Endodermal cell (in vitro differentiated cells): ENCODE results near the gene LRMDA. TPM values are rescaled to one million over a fixed set of nuclear protein-coding genes. Genes with fewer than 3 reads are reported as not detected.

Experiments
- DNase-seq: peaks from one replicate; pipeline ENCODE4 v3.0.0-alpha.2; 2017
- H3K27ac ChIP-seq: 2 replicates; pipeline ENCODE4 v1.5.1; 2013; ENCODE audit warnings: mild to moderate bottlenecking, low read depth, low read length, moderate library complexity
- H3K27me3 ChIP-seq: 2 replicates; pipeline ENCODE4 v1.6.1; 2013; ENCODE audit warnings: mild to moderate bottlenecking, low read length, moderate library complexity; ENCODE audit not compliant: insufficient read depth, control insufficient read depth, poor library complexity, severe bottlenecking
- H3K36me3 ChIP-seq: 2 replicates; pipeline ENCODE4 v1.7.0; 2013; ENCODE audit warnings: mild to moderate bottlenecking, low read length, moderate library complexity; ENCODE audit not compliant: control insufficient read depth, insufficient read depth
- H3K4me1 ChIP-seq: one replicate; pipeline ENCODE4 v1.7.0; 2013; ENCODE audit warnings: low read length; ENCODE audit not compliant: control insufficient read depth, insufficient read depth
- H3K4me3 ChIP-seq: 2 replicates; pipeline ENCODE4 v1.5.1; 2013; ENCODE audit warnings: mild to moderate bottlenecking, low read length, moderate library complexity
- H3K9ac ChIP-seq: 2 replicates; pipeline ENCODE4 v1.6.1; 2013; ENCODE audit warnings: mild to moderate bottlenecking, low read length, moderate library complexity; ENCODE audit not compliant: poor library complexity, severe bottlenecking; ENCODE audit errors: extremely low read depth
- H3K9me3 ChIP-seq: 2 replicates; pipeline ENCODE4 v1.6.1; 2013; ENCODE audit warnings: mild to moderate bottlenecking, low read length, moderate library complexity; ENCODE audit not compliant: control insufficient read depth
- H3K27ac Mint-ChIP-seq: 2 replicates; pipeline ENCODE4 v1.8.0; 2020; ENCODE audit warnings: mixed read lengths
- H3K27me3 Mint-ChIP-seq: 2 replicates; pipeline ENCODE4 v1.8.0; 2021; ENCODE audit warnings: mild to moderate bottlenecking, mixed read lengths; ENCODE audit not compliant: insufficient read depth
- H3K36me3 Mint-ChIP-seq: 2 replicates; pipeline ENCODE4 v1.8.0; 2020; ENCODE audit warnings: low read depth, mixed read lengths
- H3K4me1 Mint-ChIP-seq: 2 replicates; pipeline ENCODE4 v1.8.0; 2020; ENCODE audit warnings: mixed read lengths
- H3K4me3 Mint-ChIP-seq: 2 replicates; pipeline ENCODE4 v1.8.0; 2020; ENCODE audit warnings: mild to moderate bottlenecking, moderate library complexity, mixed read lengths
- H3K9me3 Mint-ChIP-seq: 2 replicates; pipeline ENCODE4 v1.8.0; 2020; ENCODE audit warnings: mild to moderate bottlenecking, mixed read lengths
- WGBS, 2 experiments: methylation state at CpG; one replicate each; pipeline versions ENCODE4 v1.1.5 to v1.1.7; 2013; ENCODE audit warnings: missing lambda C conversion rate in 2 of 2, mixed read lengths in 1 of 2; ENCODE audit not compliant: insufficient coverage in 1 of 2, insufficient read length in 1 of 2; 5-methylcytosine and 5-hydroxymethylcytosine counted together
- total RNA-seq, 2 donors: library from RNA; stranded (reverse); fragmentation: NEBNext Ultra II Directional in 1 of 2; extraction: Animal tissue kit (Norgen Biotek cat#: 25700) in 1 of 2; gene quantifications; 2 replicates in 1 of 2; 3 replicates in 1 of 2; pipeline ENCODE4 v1.2.1, GENCODE V29; 2021
- TF ChIP-seq, protein P1 (sequence below): fragments of 200-600 bp; sonication (generic); conservative IDR thresholded peaks from 2 replicates; pipeline ENCODE4 v1.5.0; 2021; ENCODE audit warnings: antibody characterized with exemption, mild to moderate bottlenecking

The LRMDA gene
- total RNA-seq, 2 donors from 2014 or later, result 1.7 to 5.1 TPM

DNA sequence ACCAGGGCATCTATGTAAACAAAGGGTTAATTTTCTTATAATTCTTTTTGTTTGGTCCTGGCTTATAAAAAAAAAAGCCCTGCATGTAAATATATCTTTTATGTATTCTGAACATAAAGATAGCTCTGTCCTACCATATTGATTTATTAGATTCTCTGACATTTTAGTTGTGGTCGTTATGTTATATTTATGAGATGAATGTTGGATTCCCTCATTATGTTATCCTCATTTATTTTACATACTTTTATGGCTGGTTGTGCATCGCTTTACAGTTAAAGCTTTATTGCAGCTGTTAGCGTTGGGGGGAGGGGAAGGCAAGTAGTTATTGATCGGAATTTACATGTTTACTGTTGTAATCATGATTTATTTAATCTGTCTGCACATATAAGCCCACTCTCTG is 431.5 kb downstream of the LRMDA start:
- H3K4me1 ChIP-seq, result no peaks in the 10 kb centered on the region
- TF ChIP-seq, protein P1, sequence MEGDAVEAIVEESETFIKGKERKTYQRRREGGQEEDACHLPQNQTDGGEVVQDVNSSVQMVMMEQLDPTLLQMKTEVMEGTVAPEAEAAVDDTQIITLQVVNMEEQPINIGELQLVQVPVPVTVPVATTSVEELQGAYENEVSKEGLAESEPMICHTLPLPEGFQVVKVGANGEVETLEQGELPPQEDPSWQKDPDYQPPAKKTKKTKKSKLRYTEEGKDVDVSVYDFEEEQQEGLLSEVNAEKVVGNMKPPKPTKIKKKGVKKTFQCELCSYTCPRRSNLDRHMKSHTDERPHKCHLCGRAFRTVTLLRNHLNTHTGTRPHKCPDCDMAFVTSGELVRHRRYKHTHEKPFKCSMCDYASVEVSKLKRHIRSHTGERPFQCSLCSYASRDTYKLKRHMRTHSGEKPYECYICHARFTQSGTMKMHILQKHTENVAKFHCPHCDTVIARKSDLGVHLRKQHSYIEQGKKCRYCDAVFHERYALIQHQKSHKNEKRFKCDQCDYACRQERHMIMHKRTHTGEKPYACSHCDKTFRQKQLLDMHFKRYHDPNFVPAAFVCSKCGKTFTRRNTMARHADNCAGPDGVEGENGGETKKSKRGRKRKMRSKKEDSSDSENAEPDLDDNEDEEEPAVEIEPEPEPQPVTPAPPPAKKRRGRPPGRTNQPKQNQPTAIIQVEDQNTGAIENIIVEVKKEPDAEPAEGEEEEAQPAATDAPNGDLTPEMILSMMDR, result no peak
- H3K9me3 ChIP-seq, result no peaks in the 10 kb centered on the region
- no peak overlapping the region for H3K27ac ChIP-seq
- Mint-ChIP-seq H3K27me3 (no peaks in the 10 kb centered on the region), H3K9me3 (no peaks in the 10 kb centered on the region), H3K36me3 (no peaks in the 10 kb centered on the region), H3K4me1 (peaks cover 4% of the 10 kb centered on the region), H3K4me3 (no peak overlapping the region), H3K27ac (no peak overlapping the region)
- no peak overlapping the region for H3K4me3 ChIP-seq
- no peaks in the 10 kb centered on the region for H3K36me3 ChIP-seq
- no peak overlapping the region for H3K9ac ChIP-seq
- DNase-seq, result no peak
- 92% methylated on average over 2 of the region's 4 CpGs; no CpG with 5 or more reads in 1 of the 2 experiments for WGBS, 2 experiments
- no peaks in the 10 kb centered on the region for H3K27me3 ChIP-seq

DNA sequence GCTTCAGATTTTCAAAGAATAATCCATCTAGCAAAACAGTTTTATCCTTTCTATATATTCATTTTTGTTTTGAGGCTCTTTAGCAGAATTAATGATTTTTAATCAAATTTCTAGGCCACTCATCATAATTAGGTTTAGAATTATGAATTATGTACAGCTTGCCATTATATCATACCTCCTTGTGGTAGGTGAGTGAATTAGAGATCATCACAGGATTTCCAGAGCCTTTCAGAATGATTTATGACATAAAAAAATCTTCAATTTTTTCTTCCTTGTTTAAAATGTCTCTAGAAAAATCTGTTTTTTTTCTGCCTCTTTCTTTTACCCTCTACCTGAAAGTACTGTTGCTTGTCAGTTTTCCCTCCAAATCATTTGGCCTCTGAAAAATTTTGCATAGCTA is 433.3 kb downstream of the LRMDA start:
- H3K4me1 ChIP-seq, result no peaks in the 10 kb centered on the region
- no peaks in the 10 kb centered on the region for H3K27me3 ChIP-seq
- H3K4me3 Mint-ChIP-seq, result no peak overlapping the region
- H3K9me3 ChIP-seq, result no peaks in the 10 kb centered on the region
- no peak overlapping the region for H3K27ac Mint-ChIP-seq
- peaks cover 2% of the 10 kb centered on the region for H3K4me1 Mint-ChIP-seq
- TF ChIP-seq, protein P1, result no peak
- H3K27me3 Mint-ChIP-seq, result no peaks in the 10 kb centered on the region
- H3K9me3 Mint-ChIP-seq, result no peaks in the 10 kb centered on the region
- no peaks in the 10 kb centered on the region for H3K36me3 ChIP-seq
- H3K27ac ChIP-seq, result no peak overlapping the region
- H3K9ac ChIP-seq, result no peak overlapping the region
- no peak for DNase-seq
- H3K4me3 ChIP-seq, result no peak overlapping the region
- no peaks in the 10 kb centered on the region for H3K36me3 Mint-ChIP-seq

DNA sequence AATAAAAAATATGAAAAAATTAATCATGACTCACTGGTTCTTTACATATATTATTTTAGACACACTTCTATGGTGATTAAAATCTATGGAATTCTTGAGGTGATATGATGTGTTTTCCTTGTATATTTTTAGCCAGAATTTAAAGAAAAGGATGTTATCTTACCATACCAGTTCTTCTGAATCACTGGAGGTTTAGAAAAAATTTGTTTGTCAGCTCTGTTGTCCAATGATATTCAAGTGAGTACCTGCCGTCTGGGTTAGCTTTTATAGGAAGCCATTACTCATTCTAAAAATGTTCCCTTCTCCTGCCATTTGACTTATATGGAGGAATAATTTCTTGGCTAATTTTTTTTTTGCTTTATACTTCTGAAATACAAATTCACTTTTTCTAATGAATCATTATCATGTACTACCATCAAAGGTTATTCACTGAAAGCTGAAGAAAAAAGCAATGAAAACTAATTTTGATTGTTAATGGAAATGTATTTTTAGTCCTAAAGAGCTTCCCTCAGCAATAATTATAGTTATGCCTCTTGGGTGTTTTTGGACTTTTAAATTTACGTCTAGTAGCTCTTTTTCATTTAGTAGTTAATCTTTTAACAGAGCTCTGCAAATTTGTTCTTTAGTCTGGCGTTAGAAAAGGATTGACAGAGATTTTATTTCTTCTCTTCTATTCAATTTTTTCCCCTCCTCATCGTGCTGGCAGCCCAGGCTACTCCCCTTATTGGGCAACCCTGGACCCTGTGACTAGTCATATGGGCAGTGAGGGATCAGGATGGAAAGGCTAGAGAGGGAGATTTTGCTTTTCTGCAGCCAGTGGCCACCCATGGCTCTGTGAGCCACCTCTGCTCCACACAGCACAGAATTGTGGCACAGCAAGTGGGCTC is 434.2 kb downstream of the LRMDA start:
- H3K36me3 ChIP-seq, result no peaks in the 10 kb centered on the region
- TF ChIP-seq, protein P1, result no peak
- H3K9me3 ChIP-seq, result no peaks in the 10 kb centered on the region
- Mint-ChIP-seq H3K36me3 (no peaks in the 10 kb centered on the region), H3K9me3 (no peaks in the 10 kb centered on the region), H3K4me3 (no peak overlapping the region), H3K4me1 (peaks cover 3% of the 10 kb centered on the region), H3K27me3 (no peaks in the 10 kb centered on the region), H3K27ac (no peak overlapping the region)
- no peak overlapping the region for H3K9ac ChIP-seq
- H3K27me3 ChIP-seq, result no peaks in the 10 kb centered on the region
- no peaks in the 10 kb centered on the region for H3K4me1 ChIP-seq
- 83% methylated on average over 1 to 4 of the region's 4 CpGs for WGBS, 2 experiments
- no peak overlapping the region for H3K27ac ChIP-seq
- no peak for DNase-seq
- no peak overlapping the region for H3K4me3 ChIP-seq
